NCI-H2227 (cell line): ENCODE data around the gene DLG1.

ENCODE experiments used
- DNase-seq: peaks from one replicate; lab custom pipeline; 2025; ENCODE audit not compliant: unreplicated experiment; lab: John Stamatoyannopoulos, UW

Gene DLG1

DNA sequence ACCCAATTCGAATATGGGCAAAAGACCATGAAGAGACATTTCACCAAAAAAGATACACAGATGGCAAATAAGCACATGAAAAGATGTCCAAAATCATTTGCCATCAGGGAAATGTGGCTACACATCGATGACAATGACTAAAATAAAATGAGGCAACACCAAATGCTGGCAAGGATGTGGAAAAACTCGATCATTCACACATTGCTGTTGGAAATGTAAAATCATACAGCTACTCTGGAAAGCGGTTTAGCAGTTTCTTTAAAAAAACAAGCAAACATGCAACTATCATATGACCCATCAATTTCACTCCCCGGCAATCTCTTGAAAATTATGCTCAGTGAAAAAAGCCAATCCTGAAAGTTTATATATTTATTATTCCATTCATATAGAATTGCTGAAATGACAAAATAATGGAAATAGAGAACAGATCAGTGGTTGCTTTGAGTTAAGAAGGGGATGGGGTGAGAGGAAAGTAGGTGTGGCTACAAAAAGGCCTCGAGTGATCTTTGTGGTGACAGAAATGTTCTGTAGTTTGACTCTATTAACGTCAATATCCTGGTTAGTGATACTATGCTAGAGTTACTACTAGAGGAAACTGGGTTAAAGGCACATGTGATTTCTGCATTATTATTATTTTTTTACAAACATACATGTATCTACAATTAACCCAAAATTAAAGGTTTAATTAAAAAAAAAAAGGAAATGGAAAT is 45.0 kb downstream of the DLG1 start:
- no peak for DNase-seq

GRCh38 chr3:197249542-197249941 is 48.9 kb downstream of the DLG1 start:
- DNase-seq: no peak

- no peak for DNase-seq
Observed at GRCh38 chr3:197248341-197248740, 50.1 kb downstream of the DLG1 start.

GRCh38 chr3:197244751-197245150 is 53.7 kb downstream of the DLG1 start:
- no peak for DNase-seq

DNA sequence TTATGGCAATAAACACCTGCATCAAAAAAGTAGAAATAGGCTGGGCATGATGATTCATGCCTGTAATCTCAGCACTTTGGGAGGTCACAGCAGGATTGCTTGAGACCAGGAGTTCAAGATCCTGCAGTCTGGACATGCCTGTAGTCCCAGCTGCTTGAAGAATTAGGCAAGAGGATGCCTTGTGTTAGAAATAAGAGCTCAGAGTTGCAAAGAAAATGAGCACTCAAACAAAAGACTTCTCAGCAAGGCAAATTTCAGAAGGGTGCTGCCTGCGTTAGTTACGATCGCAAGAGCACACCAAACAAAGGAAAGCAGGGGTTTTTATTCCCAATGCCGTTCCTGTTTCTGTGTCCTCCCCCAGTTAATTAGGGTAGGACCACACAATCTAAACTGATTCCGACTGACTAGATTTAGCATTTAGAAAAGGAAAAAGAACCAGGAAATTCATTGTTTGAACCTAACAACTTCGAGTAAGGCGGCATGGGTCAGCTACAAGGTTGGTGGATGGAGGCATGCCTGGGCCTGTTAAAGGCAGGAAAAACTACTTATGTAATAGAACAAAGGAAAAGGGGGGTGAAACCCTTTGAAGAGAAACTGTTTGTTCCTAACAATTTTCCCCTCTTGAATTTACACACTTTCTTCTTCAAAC is 55.5 kb downstream of the DLG1 start:
- DNase-seq: no peak

DNA sequence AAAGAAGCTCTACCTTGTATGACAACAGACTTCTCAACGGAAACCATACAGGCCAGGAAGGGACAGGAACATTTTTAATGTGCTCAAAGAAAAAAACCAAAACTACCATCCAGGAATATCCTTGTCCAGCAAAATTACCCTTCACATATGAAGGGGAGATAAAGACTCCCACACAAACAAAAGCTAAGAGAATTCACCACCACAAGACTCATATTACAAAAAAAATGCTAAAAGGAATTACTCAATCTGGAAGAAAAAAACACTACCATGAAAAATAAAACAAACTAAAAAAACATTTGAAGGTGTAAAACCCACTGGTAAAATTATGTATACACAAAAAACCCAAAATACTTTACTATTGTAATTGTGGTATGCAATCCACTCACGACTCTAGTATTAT is 57.2 kb downstream of the DLG1 start:
- no peak for DNase-seq

DNA sequence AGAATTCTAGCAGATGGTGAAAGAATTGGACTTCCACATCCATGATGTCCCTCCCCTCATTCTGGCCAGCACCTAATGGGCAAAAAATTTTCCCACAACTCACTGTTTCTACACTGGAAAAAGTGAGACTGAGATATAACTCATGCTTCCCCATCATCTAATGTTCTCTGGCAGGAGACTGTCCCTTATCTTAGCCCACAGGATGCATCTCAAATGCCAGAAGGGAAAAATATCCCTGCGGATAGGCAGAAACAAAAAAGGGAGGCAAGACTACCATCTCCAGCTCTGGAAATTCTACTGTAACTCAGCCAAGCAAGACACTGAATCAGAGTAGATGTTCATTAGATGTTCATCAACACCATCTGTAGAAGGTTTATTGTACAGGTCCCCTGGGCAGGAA is 58.6 kb downstream of the DLG1 start:
- no peak for DNase-seq

DNA sequence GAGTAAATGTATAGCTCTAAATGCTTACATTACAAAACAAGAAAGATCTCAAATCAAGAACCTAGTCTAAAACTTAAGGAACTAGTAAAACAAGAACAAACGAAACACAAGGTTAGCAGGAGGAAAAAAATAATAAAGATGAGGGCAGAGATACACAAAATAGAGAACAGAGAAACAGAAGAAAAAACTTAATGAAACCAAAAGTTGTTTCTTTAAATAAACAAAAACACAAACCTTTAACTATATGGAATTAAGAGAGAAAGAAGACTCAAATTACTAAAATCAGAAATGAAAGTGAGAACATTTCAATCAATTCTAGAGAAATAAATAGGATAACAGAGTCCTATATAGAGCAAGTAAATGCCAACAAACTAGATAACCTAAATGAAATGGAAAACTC is 59.6 kb downstream of the DLG1 start:
- DNase-seq: no peak

DNA sequence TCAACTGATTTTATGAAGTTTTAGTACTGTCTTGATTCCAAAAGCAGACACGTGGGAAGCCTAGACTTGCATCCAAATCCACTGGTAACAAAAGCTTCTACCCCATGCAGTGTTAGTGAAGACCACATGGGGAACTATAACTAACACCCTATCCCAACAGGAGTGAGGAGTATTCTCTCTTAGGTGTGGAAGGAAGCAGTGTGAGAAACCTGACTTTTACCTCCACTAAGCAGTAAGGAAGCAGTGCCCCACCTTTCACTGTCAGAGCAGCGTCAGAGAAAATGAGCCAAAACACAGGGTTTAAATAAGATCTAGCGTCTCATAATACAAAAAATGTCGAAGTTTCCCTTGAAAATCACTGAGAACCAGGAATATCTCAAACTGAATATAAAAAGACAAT is 60.5 kb downstream of the DLG1 start:
- DNase-seq: no peak

- no peak for DNase-seq
Observed at GRCh38 chr3:197236362-197236761, 62.0 kb downstream of the DLG1 start.

DNA sequence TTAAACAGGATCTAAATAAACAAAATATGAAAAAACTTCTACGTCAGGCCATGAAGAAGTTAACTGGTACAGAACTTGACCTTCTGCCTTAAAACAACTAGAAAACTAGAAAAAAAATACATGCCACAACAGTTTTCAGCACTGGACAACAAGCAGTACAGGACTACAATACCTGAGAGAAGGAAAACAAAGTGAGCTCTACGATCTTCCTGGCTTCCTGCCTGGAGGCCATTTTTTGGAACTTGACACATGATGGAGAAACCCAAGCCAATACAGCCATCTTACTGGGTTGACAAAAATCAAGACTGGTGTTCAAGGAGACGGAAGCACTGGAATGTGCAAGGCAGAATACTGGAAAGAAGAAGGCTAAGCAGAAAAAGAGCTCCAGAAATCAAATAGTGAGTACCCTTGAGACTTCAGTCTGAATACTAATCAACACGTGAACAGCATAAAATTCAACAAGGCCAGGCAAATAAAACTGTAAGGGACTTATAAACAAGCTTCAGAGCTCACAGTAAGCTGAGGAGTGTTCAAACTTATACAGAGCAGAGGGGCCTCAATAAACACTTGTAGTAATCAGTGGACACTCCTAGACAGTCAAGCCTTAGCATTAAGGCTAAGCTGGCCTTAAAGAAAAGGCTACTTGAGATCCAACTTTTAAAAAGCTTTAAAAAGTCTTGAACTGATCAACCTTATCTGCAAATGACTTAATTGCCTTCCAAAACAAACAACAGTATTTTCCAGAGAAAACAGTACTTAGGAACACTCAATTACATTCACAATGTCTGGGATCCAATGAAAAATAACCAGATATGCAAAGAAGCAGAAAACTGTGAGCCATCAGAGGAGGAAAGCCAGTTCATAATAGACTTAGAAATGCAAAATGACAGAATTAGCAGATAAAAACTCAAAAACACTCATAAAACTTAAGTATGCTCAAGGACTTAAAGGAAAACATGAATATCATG is 63.2 kb downstream of the DLG1 start:
- no peak for DNase-seq

GRCh38 chr3:197231321-197231720 is 67.1 kb downstream of the DLG1 start:
- DNase-seq: no peak

GRCh38 chr3:197229836-197230235 is 68.6 kb downstream of the DLG1 start:
- DNase-seq: no peak

GRCh38 chr3:197229178-197229577 is 69.2 kb downstream of the DLG1 start:
- no peak for DNase-seq

DNA sequence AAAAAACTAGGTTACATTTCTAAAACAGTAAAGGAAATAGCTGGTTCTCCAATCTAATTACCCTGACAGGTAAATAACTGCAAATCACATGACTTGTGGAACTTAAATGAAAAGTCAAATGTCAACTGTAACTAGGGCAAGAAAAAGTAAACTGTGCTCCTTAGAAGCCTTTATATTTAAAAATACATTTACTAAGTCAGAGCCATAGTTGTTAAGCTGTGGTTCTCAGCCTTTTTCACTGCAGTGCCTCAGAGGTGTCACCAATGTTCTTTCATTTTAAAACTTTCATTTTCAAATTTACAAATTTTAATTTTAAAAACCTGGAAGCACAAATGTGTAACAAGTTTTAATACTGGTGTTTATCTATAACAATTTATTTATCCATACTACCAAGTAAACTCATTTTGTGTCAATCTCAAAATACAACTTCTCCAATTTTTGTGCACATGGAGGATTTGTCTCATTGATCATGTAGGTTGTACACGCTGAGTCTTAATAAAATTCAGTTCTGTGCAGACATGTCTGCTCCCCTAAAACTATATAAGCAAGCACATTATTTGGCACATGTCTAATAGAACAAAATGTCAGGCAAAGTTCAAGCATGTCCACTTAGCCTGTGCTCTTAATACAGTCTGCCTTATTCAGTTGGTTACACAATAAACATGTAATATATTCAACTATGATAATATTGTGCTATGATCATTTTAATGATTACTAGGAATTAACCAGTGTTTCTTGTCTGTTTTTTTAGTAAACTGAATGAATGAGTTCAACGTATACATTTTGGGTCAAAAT is 70.4 kb downstream of the DLG1 start:
- DNase-seq: no peak

DNA sequence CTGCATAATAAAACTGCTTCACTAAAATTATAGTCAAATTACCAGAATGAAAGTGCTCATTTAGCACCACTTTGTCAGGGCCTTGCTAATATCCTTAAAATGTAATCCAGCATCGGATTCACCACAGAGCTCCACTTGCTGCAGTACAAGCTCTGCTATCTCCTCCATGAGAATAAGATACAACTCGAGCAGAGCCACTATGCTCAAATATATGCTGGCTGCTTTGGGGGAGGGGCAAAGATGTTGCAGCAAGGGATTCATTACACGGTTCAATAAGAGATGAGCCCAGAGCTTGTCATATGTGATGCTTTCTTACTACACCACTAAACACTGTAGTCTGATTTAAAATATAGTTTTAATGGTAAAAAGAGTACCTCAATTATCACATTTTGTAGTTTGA is 72.2 kb downstream of the DLG1 start:
- DNase-seq: peak; percentile 69

- DNase-seq: no peak
Observed at GRCh38 chr3:197225579-197225978, 72.8 kb downstream of the DLG1 start.

GRCh38 chr3:197224034-197224444 is 74.4 kb downstream of the DLG1 start:
- DNase-seq: peak; percentile 76

- DNase-seq: no peak
Observed at GRCh38 chr3:197222937-197223370, 75.5 kb downstream of the DLG1 start.

DNA sequence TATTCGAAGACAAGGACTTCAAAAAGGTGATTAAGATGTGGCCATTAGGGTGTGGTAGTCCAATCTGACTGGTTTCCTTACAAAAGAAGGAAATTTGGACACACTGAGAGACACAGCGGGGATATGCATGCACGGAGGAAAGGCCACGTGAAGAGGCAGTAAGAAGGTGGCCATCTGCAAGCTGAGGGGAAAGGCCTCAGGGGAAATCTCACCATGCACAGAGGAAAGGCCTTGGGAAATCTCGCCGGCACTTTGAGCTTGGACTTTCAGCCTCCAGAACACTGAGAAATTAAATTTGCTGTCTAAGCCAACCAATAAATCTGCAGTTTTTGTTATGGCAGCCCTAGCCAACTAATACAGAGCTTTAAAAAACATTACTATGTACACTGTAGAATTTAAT is 78.8 kb downstream of the DLG1 start:
- DNase-seq: no peak

DNA sequence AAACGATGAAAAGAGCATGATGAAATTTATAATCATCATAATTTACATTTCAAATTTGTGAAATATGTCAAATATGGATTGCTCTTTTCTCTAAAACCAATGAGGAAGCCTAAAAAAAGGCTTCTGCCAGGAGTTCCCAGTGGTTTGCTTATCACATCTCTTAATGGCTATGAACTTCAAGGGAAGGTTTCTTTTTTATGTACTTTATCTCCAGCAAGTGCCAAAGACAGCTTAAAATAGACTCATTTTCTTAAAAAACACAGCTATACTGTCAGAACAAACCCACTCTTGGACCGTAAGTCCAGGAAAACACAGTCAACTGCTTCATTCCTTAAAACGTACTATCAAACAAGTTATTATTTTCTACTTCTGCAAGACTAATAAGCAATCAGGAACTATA is 80.2 kb downstream of the DLG1 start:
- DNase-seq: no peak
